ENCODE data around the gene INPP4B.

The INPP4B gene

GRCh38 chr4:142324572-142324971, 521.5 kb downstream of the INPP4B start:
- DNase-seq, result no peak

GRCh38 chr4:142322996-142323395, 523.1 kb downstream of the INPP4B start:
- no peak for DNase-seq

GRCh38 chr4:142318280-142318679, 527.8 kb downstream of the INPP4B start:
- DNase-seq, result no peak

- no peak for DNase-seq
Observed at GRCh38 chr4:142316913-142317312, 529.2 kb downstream of the INPP4B start.

- DNase-seq, result no peak
Observed at GRCh38 chr4:142316025-142316424, 530.1 kb downstream of the INPP4B start.

GRCh38 chr4:142314686-142315085, 531.4 kb downstream of the INPP4B start:
- DNase-seq, result no peak

GRCh38 chr4:142314247-142314646, 531.9 kb downstream of the INPP4B start:
- no peak for DNase-seq

- no peak for DNase-seq
Observed at GRCh38 chr4:142312391-142312790, 533.7 kb downstream of the INPP4B start.

GRCh38 chr4:142311916-142312315, 534.2 kb downstream of the INPP4B start:
- DNase-seq, result no peak

- DNase-seq, result no peak
Observed at GRCh38 chr4:142309772-142310171, 536.3 kb downstream of the INPP4B start.

GRCh38 chr4:142307857-142308256, 538.2 kb downstream of the INPP4B start:
- DNase-seq, result no peak

- no peak for DNase-seq
Observed at GRCh38 chr4:142297313-142297712, 548.8 kb downstream of the INPP4B start.

- no peak for DNase-seq
Observed at GRCh38 chr4:142293536-142293935, 552.6 kb downstream of the INPP4B start.

GRCh38 chr4:142292231-142292630, 553.9 kb downstream of the INPP4B start:
- no peak for DNase-seq

GRCh38 chr4:142291299-142292050, 554.6 kb downstream of the INPP4B start:
- DNase-seq, result no peak

GRCh38 chr4:142287371-142287770, 558.7 kb downstream of the INPP4B start:
- DNase-seq, result no peak

GRCh38 chr4:142285222-142285583, 560.9 kb downstream of the INPP4B start:
- DNase-seq, result no peak

GRCh38 chr4:142284402-142285221, 561.5 kb downstream of the INPP4B start:
- DNase-seq, result no peak

- DNase-seq, result no peak
Observed at GRCh38 chr4:142282870-142283431, 563.1 kb downstream of the INPP4B start.

- DNase-seq, result no peak
Observed at GRCh38 chr4:142281999-142282398, 564.1 kb downstream of the INPP4B start.

- no peak for DNase-seq
Observed at GRCh38 chr4:142278663-142279062, 567.4 kb downstream of the INPP4B start.

GRCh38 chr4:142278171-142278570, 567.9 kb downstream of the INPP4B start:
- DNase-seq, result no peak

GRCh38 chr4:142274137-142274536, 572.0 kb downstream of the INPP4B start:
- DNase-seq, result no peak

- DNase-seq, result no peak
Observed at GRCh38 chr4:142272452-142272851, 573.6 kb downstream of the INPP4B start.

Data from NCI-H2029 (cell line).